ENCODE measurements around the gene RPS27. TPM values are rescaled to one million over a fixed set of nuclear protein-coding genes. Genes with fewer than 3 reads are reported as not detected.

Gene RPS27
- total and polyA plus RNA-seq, 2 of the 13 experiments (the other 11 are each of a cell fraction or from before 2014, with no cell fraction given): 3,737 to 9,964 TPM

DNA sequence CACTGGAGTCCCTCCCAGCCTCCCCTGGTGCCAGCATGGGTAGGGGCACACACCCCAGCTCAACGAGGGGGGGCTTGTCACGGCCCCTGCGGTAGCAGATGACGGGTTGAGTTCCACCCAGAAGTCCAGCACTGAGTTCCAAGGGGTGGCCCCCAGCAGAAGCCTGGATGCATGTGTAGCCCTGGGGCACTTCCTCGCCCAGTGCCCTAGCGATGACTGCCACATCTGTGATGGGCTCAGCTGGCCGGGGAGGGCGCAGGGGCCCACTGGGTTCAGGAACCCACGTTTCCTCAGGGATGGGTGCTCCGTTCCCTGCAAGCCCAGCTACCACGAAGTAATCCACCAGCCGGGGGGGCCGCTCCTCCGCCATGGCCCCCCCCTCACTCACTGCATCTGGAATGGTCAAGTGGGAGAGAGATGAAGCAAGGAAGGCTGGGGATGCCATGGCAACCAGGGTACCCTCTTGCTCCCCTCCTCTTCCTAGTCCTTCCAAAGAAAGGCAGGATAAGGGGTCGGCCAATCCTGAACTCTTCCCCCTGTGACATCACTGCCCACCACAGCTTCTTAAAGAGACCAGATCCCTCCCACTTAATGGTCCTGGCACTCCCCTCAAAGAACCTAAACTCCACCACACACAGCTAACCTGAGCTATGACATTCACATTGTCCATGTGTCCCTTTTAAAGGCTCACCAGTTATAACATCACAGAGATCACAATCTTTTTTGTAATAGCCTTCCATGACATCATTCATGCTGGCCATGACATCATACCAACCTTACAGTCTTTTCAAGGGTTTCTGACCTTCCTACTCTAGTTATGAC lies 46.3 kb upstream of the RPS27 start (continued):
- TF ChIP-seq, protein P1, sequence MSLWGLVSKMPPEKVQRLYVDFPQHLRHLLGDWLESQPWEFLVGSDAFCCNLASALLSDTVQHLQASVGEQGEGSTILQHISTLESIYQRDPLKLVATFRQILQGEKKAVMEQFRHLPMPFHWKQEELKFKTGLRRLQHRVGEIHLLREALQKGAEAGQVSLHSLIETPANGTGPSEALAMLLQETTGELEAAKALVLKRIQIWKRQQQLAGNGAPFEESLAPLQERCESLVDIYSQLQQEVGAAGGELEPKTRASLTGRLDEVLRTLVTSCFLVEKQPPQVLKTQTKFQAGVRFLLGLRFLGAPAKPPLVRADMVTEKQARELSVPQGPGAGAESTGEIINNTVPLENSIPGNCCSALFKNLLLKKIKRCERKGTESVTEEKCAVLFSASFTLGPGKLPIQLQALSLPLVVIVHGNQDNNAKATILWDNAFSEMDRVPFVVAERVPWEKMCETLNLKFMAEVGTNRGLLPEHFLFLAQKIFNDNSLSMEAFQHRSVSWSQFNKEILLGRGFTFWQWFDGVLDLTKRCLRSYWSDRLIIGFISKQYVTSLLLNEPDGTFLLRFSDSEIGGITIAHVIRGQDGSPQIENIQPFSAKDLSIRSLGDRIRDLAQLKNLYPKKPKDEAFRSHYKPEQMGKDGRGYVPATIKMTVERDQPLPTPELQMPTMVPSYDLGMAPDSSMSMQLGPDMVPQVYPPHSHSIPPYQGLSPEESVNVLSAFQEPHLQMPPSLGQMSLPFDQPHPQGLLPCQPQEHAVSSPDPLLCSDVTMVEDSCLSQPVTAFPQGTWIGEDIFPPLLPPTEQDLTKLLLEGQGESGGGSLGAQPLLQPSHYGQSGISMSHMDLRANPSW (CRISPR knock-in tag; IDR thresholded peaks at IDR 0.05; ENCODE audit: borderline replicate concordance): no peak
- TF ChIP-seq, protein P2, sequence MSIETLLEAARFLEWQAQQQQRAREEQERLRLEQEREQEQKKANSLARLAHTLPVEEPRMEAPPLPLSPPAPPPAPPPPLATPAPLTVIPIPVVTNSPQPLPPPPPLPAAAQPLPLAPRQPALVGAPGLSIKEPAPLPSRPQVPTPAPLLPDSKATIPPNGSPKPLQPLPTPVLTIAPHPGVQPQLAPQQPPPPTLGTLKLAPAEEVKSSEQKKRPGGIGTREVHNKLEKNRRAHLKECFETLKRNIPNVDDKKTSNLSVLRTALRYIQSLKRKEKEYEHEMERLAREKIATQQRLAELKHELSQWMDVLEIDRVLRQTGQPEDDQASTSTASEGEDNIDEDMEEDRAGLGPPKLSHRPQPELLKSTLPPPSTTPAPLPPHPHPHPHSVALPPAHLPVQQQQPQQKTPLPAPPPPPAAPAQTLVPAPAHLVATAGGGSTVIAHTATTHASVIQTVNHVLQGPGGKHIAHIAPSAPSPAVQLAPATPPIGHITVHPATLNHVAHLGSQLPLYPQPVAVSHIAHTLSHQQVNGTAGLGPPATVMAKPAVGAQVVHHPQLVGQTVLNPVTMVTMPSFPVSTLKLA (IDR thresholded peaks at IDR 0.05): no peak
- TF ChIP-seq AGO2 (optimal IDR thresholded peaks at IDR 0.05; ENCODE audit: low read depth, low read length) (peak; percentile 62), MEIS2 (CRISPR knock-in tag; IDR thresholded peaks at IDR 0.05) (no peak), ZBTB21 (CRISPR knock-in tag; IDR thresholded peaks at IDR 0.05) (peak; percentile 85), SNAI1 (CRISPR knock-in tag; IDR thresholded peaks at IDR 0.05; ENCODE audit: borderline replicate concordance) (no peak), NFKB2 (CRISPR knock-in tag; IDR thresholded peaks at IDR 0.05; ENCODE audit: borderline replicate concordance) (no peak), NR2F2 (IDR thresholded peaks at IDR 0.05; ENCODE audit: borderline replicate concordance, low read depth) (no peak), SAFB2 (CRISPR knock-in tag; IDR thresholded peaks at IDR 0.05; ENCODE audit: borderline replicate concordance, low read depth) (no peak), ZNF850 (CRISPR knock-in tag; conservative IDR thresholded peaks at IDR 0.05) (no peak), BHLHE40 (IDR thresholded peaks at IDR 0.05; ENCODE audit: low read length) (no peak), ATF7 (IDR thresholded peaks at IDR 0.05) (peak; percentile 93), ATF7 (CRISPR knock-in tag; IDR thresholded peaks at IDR 0.05) (no peak), PHF21A (CRISPR knock-in tag; IDR thresholded peaks at IDR 0.05) (no peak)
- TF ChIP-seq, protein P3, sequence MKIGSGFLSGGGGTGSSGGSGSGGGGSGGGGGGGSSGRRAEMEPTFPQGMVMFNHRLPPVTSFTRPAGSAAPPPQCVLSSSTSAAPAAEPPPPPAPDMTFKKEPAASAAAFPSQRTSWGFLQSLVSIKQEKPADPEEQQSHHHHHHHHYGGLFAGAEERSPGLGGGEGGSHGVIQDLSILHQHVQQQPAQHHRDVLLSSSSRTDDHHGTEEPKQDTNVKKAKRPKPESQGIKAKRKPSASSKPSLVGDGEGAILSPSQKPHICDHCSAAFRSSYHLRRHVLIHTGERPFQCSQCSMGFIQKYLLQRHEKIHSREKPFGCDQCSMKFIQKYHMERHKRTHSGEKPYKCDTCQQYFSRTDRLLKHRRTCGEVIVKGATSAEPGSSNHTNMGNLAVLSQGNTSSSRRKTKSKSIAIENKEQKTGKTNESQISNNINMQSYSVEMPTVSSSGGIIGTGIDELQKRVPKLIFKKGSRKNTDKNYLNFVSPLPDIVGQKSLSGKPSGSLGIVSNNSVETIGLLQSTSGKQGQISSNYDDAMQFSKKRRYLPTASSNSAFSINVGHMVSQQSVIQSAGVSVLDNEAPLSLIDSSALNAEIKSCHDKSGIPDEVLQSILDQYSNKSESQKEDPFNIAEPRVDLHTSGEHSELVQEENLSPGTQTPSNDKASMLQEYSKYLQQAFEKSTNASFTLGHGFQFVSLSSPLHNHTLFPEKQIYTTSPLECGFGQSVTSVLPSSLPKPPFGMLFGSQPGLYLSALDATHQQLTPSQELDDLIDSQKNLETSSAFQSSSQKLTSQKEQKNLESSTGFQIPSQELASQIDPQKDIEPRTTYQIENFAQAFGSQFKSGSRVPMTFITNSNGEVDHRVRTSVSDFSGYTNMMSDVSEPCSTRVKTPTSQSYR (CRISPR knock-in tag; IDR thresholded peaks at IDR 0.05; ENCODE audit: borderline replicate concordance): no peak
